HG03103 (cell line): ENCODE data around the gene SLC35B4.

Source experiments
- ATAC-seq: cut with Tn5 transposase; IDR thresholded peaks from one replicate; pipeline ENCODE4 v1.9.1; 2021; ENCODE audit warnings: low read depth; ENCODE audit not compliant: unreplicated experiment

Gene SLC35B4

DNA sequence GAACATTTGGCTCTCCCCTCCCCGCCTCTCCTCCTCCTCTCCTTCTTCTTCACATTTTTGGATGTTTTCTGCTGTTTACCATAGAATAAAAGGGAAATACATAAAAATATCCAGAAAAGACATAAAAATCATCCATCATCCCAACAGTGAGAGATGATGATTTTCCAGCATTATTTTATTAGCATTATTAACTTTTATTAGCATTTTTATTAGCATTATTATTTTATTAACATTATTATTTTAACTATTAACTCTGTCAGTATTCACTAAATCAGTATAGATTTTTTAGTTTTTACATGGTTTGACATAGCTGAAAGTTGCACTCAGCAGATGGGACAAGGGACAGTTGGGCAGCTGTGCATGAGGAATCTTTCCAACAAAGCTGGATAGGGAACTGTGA is 16.2 kb upstream of the SLC35B4 start:
- no peak for ATAC-seq

DNA sequence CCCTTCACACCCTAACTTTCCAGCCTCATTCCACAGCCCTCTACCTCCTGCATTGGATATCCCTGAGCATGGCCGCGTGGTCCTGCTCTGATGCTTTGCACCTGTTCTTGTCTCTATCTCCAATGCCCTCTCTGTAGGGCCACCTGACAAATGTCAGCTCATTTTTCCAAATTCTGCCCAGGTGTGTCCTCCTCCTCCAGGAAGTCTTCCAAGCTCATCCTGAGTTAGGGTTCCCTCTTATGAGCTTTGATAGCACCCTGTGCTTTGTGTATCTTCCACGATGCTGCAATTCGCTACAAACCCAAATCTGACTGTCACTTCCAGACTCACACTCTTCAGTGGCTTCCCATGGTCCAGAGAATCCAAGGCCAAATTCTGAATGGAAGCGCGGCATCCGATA is 14.7 kb upstream of the SLC35B4 start:
- no peak for ATAC-seq

DNA sequence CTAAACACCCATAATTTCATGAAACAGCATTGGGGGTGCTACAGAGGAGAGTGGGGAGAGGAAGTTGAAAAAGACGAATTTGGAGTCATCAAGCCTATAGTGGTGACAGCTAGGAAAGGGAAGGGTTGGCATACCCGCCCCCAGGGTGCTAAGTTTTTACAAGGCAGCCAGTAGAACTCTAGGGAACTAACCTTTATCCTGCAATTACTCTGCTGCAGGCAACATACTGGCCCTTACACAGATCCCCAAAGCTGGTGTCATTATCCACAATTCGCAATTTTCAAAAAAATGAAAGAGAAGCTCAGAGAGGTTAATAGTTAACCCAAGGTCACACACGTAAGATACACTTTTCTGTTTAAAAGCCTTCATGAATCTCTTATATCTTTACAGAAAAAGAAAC is 14.2 kb upstream of the SLC35B4 start:
- no peak for ATAC-seq

DNA sequence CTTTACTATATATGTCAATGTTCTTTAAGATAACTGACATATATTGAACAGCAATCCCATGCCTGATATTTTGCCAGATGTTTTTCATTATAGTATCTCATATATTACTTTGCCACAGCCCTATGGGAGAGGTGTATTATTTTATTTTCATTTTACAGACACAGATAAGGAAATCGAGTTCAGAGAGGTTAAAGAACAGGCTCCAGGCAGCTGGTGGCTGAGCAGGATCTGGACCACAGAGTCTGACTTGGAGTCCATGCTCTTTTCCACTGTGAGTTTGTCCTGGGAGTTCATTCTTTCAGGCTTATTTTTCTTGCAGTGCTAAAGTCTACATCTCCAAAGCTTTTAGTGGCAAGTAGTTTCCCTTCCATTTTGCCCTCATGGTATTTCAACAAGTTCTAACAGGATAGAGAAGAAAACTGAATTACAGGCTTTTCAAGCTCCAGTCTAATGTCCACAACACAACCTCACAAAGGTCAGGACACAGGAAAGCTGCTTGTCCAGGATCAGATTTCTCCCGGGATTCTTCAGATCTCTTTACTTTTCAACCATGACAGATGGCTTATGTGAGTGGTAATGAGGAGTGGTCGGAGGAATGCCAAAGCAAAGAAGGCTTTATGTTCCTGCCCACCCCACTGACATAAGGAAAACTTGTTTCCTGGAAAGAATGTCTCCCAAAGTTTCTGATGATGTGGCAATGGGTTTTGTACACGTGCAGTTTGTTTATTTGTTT is 13.1 kb upstream of the SLC35B4 start:
- ATAC-seq = no peak

DNA sequence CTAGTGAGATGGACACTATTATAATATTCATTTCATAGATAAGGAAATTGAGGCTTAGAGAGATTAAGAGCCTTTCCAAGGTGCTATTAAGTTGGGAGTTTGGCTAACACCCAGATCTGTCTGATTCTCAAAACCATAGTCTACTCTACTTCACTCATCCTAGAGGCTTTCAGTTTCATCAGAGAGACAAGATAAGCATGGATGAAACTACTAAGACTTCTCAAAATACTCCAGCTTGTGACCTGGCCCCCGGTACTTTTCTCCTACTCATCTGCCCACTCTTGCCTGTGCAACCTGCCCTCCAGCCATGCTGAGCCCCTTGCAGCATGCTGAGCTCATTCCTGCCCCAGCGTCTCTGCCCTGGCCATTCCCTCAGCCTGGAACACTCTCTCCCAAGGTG is 12.2 kb upstream of the SLC35B4 start:
- ATAC-seq = no peak

DNA sequence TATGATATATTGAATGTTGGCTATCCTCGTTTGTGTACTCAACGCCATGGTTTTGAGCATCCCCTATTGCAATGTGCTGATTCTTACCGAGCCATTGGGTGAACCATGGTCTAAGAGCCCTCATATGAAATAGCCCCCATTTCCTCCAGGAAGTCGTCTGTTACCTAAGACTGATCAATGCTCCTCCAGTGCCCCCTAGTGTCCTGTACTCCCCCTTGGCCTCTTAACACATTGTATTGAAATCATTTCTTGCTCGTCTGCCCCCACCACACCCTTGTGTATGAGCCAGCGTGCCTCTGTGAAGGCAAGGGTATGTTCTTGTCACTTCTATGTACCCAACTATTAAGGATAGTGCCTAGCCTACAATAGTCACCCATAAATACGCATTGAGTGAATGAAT is 11.2 kb upstream of the SLC35B4 start:
- ATAC-seq = peak; percentile 93

DNA sequence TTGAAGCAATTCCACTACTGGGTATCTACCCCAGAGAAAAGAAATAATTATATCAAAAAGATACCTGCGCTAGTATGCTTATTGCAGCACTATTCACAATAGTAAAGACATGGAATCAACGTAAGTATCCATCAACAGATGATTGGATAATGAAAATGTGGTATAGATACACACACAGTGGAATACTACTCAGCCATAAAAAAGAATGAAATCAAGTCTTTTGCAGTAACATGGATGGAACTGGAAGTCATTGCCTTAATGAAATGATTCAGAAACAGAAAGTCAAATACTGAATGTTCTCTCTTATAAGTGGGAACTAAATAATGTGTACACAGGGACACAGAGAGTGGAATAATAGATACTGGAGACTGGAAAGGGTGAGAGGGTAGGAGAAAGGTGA is 7.4 kb upstream of the SLC35B4 start:
- no peak for ATAC-seq

DNA sequence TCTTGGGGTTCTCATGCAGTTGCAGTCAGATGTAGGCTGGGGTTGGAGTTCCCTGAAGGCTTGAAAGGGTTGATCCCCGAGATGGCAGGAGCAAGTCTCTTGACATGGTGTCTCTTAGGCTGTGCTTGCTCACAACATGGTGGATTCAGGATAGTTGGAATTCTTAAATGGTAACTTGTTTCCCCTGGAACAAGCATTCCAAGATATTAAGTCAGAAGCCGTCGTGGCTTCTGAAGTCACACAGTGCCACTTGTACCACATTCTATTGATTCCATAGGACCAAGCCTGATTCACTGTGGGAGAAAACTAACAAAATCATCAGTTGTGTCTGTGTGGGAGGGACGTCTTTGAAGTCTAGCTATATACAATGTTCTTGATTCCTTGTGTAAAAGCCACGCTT is 3.5 kb upstream of the SLC35B4 start:
- no peak for ATAC-seq

DNA sequence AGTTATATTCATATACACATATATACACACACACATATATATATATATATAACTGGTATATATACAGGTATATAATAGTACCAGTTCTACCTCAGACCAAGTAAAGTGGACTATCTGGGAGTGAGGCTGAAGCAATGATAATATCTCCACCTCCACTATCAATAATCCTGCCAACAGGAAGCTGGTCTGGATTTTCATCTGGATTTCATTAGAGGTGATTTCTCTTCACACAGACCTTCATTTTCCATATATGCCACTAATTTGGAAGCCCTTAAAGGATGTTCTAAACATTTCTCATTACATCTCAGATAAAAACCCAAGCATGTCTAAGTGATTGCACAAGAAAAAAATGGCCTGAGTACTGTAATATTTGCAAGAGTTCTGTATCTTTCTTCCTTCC is 1.7 kb upstream of the SLC35B4 start:
- ATAC-seq = no peak

DNA sequence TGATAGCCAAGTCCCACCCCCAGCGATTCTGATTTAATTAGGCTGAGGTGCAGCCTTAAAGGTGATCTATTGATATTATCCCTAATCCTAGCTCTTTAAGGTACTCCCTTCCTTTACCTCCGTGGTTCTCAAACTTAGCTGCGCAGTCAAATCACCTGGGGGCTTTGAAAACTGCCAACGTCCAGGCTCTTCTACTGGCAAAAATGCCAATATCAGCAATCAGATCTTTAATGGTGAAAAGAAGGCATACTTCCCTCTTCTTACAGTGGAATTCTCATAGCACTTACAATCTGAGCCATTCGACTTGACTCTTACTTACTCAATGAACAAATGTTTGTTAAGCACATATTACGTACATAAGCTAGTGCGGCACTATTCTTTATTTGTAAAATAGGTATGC is 704 bp upstream of the SLC35B4 start:
- ATAC-seq = no peak

DNA sequence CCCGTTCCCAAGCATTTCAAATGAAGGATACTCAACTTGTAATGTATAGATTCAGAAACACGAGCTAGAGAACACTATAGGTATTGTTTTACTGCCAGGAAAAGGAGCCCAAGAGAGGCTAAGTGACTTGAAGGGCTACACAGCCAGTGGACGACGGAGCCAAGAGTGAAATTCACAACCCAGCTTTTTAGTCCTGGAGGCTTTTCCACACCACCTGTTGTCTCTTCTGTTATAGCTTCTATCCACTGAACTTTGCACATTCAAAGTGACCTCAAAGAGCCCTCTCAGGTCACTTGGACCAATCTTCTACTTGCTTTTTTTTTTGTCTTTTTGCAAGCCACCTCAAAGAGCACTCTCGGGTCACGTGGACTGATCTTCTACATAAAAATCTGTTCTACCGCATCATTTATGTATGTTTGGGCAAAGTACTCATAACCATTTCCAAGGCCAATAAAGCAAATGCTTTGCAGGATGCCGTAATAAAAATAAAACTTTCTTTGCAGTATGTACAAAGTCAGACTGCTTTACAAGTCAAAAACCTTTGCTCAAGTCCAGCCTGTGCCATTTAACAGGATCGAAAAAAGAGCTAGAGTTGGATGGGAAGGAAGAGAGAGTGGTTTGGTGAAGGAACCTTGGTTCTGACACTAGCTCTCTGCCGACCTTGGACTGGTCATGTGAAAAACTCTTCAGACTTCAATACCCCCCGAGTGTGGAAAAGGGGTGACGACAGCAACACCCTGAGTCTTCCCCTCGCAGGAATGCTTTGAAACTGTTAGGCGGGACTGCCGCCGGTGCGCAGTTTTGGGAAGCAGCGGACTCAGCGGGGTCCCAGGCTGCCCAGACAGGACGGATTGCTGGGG is 821 bp downstream of the SLC35B4 start:
- ATAC-seq = no peak

DNA sequence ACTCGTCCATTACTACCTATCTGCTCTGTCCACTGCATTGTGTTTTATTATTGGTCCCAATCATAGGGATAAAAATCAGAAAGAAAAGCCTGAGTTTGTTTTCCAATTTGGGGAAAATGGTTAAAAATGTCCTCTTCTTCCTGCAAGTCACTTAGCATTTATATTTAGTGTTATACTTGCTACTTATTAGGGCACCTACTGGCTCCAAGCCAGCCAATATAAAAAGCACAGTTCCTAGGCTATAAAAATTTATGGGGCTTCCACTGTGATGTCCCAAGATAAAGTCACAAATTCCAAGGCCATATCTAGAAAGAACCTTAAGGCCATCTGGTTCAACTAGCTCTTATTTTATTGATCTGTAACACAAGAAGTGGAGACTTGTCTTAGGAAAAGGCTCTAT is 3.2 kb downstream of the SLC35B4 start:
- no peak for ATAC-seq

DNA sequence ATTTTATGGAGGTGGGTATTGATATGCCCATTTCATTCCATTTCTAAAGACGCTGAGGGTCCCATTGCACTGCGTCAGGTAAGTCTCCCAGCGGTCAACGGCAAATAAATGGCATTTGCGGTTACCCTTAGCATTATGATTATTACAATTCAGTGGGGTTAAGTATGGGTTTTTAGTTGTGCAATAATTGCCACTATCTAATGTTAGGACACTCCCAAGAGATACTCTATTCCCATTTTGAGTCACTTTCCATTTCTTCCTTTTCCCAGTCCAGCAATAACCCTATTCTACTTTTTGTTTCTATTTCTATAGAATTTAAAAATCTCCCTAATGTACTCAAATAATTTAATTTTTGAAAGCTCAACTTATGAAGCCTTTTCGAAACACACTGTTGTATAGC is 4.0 kb downstream of the SLC35B4 start:
- ATAC-seq = no peak

DNA sequence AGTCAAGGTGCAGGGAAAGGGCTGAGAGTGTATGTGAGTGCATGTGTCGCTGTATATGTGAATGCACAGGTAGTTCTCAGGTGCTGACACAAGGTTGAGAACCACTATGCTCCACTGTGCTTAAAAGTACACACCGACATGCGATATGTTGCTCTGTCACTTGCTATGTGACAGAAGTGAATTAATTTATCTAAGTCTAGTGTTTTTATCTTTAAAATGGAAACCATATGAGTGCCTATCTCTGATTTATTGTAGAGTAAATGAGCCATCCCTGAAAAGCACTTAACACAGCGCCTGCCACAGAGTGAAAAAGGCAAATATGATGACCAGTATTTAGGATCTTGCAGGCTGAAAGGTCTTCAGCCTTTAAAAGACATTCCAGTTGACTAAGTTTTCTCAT is 4.9 kb downstream of the SLC35B4 start:
- no peak for ATAC-seq

DNA sequence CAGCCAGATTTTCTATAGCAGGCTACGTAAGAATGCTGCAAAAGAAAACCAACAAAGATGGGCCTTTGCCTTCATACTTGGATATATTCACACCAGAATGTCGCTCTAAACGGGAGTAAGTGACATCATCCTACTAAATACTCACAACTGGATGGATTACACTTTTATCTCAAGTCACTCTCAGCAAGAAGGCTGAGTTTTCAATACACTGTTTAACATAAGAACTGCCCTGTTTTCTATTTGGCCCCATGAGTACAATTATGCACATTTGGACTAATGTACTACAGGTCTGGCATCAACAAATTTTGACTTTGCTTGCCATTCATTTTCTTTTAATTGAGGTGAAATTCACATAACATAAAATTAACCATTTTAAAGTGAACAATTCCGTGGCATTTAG is 8.2 kb downstream of the SLC35B4 start:
- no peak for ATAC-seq

DNA sequence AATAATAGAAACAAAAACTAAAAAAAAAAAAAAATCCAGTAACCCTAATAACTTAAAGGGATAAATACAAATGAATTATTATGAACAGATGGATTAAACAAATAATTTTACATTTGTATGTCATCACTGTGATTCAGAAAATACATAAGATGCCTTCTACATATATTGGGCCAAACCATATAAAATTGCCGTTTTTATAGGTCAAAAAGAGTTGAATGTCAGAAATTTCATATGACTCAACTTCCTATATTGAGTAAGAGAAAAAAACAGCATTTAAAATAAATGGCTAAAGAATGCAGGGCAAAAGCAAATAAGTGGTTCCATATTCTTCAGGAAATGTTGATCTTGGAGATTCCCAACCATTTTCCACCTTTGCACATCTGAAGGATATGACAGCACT is 9.4 kb downstream of the SLC35B4 start:
- ATAC-seq = no peak

DNA sequence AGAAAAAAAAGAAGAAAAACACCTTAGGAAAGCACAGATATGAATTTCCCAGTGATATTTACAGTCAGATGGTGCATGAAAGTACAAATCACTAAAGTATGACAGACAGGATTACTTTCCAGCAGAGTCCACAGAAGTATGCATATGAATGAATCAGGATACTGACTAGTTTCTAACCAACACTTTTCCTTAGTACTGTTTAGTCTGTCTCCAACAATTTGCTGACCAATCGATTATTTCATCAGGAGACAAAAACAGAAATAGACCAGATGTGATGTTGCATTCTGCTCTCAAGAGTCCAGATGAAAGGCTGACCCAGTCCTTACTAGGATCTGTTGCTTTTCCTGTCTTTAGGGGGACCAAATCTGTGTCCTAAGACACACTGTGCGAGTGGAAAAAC is 14.6 kb downstream of the SLC35B4 start:
- no peak for ATAC-seq

DNA sequence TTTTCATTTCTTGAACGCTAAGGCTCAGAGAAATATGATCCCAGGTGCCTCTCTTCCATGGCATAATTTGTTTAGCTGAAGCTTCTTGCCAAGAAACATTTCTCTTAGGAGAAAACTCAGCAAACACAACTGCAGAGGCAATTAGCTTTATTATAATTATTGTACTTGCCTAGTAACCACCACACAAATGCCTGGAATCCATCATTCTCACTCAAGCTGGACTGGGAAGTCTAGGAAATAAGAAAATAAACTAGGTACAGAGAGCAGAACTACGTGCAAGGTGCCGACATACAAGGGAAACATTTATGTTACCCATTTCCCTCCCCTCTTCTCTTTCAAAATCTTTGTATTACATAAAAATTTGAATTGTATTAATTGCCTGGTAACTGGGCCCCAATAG is 15.1 kb downstream of the SLC35B4 start:
- no peak for ATAC-seq

DNA sequence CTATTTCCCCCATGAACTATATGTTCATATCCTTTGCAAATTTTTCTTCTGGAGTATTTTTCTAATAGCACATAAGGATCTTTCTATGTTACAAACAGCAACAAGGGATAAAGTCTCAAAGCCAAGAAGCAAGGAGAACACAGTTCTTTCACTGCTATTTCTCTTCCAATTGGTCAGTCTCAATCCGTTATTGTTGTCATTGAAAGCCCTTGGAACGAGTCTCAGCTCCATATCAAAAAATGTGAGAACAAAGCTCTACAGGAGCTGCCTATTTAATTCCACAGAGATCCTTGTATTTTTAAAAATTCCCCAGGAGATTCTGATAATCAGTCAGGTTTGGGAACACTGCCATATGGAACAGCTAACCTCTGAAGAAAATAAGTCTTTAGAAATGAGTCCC is 15.7 kb downstream of the SLC35B4 start:
- ATAC-seq = no peak

DNA sequence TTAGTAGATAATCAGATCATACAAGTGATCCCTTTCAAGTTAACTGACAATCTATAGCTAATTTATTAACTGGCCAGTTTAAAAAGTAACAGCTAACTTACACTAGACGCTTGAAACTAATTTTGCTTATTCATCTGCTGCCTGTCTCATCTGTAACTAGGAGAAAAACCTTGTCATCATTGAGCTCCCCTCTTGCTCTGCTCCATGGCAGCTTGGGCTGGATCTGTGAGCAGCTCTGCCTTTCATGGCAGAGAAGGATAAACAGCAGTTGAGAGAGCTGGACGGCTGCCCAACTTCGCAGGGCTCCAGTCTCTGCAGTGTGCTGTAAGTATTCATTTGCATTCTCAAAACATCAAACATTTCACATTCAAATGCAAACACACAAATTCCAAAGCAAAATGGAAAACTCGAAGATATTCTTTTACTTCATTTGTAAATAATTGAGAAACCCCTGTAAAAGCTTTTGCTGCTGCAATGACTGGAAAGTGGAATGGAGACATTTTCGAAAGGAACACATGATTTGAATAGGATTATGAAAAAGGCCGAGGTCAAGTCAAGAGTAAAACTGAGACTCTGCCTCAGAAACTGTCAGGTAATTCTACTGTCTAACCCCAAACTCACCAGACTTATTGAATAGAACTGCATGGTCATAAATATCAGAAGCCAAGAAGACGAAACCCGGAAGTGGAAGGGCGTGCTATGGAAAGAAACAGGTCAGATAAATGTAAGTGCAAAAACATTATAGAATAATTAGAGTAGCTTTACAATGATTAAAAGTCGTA is 17.6 kb downstream of the SLC35B4 start:
- no peak for ATAC-seq

DNA sequence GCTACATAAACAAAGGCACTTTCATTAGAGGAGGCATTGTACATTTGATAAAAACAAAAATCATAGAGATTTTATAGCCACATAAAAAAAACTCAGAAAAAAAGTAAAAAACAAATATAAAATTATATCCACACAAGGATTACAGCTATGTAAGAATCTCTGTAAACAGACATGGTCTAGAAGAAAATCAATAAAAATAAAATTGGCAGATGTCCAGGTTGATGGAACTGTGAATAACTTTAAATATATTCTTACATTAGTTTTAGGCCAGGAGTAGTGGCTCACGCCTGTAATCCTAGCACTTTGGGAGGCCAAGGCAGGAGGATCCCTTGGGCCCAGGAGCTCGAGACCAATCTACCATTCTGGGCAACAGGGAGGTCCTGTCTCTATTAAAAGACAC is 19.2 kb downstream of the SLC35B4 start:
- ATAC-seq = no peak
